Measurements from ENCODE around the gene RAD23A.
A peak's percentile ranks its signal among the peaks of the same experiment; 100 is the strongest.
"Not testable (repeated sequence)": the region's sequence is repeated elsewhere in the genome, so short reads cannot be mapped to it uniquely, and the experiment has no call there.

RAD23A gene

DNA sequence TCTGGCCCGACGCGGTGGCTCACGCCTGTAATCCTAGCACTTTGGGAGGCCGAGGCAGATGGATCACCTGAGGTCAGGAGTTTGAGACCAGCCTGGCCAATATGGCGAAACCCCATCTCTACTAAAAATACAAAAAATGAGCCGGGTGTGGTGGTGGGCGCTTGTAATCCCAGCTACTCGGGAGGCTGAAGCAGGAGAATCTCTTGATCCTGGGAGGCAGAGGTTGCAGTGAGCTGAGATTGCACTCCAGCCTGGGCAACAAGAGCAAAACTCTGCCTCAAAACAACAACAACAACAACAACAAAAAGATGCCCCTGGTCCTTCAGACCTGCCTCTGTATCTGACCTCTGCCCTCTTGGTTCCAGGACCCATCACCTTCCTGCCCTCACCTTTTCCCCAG is 9.9 kb downstream of the RAD23A start:
- not testable (repeated sequence) for DNase-seq (ENCODE audit: low read depth)

DNA sequence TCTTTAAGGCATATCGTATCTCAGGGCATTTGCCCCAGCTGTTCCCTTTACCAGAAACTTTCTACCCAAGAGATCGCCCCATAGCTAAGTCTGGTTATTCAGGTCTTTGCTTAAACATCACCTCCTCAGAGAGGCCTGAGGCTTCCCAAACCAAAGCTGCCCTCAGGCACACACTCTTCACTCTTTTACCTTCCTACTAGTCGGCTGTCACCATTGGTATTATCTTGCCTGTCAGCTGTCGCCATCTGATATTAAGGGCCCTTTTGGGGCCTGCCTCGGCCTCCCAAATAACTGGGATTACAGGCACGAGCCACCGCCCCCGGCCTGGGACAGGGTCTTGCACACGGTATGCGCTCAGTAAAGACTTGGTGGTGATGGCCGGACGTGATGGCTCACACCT is 10.3 kb downstream of the RAD23A start:
- DNase-seq (ENCODE audit: low read depth), result no peak

DNA sequence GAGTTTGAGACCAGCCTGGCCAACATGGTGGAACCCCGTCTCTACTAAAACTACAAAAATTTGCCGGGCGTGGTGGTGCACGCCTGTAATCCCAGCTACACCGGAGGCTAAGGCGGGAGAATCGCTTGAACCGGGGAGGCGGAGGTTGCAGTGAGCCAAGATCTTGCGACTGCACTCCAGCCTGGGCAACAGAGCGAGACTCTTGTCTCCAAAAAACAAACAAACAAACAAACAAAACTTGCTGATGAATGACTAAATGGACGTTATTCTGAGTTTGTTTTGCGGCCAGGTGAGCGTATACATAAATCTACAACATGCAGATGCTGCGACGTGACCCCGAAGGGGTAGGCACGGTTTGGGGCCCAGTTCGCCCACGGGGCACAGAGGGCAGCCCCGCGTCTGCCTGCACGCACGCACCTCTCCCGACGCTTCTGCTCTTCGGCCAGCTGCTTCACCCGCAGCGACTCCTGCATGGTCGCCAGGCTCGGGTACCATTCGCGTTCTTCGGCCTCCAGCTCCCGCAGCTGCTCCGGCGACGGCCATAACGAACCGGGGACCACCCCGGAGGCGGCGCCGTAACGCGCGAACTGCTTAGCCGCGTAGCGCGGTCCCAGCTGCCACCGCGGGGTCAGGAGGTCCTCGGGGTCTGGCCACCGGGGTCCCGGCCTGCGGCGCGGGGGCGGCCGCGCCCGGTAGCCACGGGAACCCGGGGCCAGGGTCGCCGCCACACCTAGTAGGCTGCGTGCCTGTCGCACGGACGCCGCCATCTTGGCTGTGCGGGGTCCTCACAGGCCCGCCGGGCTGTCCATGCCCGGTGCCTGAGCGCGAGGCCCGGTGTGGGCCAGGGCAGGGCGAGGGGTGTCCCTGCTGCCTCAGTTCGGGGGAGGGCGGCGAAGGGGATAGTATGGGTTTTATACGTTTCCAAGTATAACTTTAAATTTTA is 11.1 kb downstream of the RAD23A start, which contains the start of gene GADD45GIP1:
Gene GADD45GIP1, minus strand, starts transcription at position 778 of the 943 bp plus-strand sequence. Its CDS starts 11 bp downstream, at position 767.
- DNase-seq (ENCODE audit: low read depth), result peak; percentile 86

DNA sequence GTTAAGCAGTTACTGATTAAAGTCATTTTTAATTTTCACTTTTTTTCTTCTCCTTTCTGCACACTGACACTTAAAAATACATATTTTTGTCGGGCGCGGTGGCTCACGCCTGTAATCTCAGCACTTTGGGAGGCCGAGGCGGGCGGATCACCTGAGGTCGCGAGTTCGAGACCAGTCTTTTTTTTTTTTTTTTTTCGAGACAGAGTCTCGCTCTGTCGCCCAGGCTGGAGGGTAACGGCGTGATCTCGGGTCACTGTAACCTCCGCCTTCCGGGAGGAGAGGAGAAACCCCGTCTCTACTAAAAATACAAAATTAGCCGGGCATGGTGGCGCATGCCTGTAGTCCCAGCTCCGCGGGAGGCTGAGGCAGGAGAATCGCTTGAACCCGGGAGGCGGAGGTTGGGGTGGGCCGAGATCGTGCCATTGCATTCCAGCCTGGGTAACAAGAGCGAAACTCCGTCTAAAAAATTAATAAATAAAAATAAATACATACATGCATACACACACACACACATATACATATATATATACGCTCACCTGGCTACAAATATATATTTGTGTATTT is 11.8 kb downstream of the RAD23A start:
- DNase-seq (ENCODE audit: low read depth), result not testable (repeated sequence)

DNA sequence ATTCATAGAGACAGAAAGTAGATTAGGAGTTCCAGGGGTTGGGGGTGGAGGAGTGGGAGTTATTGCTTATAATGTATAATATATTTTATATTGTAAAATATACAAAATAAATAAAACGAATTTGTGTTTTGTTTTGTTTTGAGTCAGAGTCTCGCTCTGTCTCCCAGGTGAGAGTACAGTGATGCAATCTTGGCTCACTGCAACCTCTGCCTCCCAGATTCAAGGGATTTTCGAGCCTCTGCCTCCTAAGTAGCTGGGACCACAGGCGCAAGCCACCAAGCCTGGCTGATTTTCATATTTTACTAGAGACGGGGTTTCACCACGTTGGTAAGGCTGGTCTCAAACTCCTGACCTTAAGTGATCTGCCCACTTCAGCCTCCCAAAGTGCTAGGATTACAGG is 13.8 kb downstream of the RAD23A start:
- DNase-seq (ENCODE audit: low read depth), result no peak

DNA sequence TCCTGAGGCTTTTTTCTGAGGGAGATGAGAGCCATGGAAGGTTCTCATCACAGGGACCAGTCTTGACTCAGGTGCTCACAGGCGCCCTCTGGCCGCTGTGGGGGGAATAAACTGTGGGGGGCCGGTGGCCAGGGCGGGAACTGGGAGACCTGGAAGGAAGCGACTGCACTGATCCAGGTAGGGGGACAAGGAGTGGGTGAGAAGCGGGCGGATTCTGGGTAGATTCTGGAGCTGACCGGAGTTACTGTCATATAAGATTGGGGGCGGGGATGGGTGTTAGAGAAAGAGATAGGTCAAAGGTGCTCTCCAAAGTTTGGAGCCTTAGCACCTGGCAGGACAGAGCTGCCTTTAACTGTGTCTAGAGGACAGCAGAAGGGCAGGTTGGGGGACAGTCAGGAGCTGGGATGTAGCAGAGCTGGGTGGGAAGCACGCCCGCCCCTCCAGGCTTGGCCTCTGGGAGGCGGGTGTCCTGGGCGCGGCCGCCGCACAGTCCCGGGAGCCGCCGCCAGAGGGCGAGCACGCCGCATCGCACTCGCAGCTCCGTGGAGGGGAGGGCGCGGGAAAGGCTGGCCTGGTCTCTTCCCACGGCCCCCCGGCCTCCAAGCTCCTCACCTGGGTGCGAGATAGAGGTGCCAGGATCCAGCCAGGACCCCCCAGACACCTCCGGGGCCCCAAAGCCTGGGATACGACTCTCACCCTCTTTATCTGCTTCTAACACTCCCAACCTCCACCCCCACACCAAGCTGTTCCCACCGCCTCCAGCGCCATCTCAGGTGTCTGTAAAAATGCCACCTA is 19.6 kb downstream of the RAD23A start:
- peak; percentile 85 for DNase-seq (ENCODE audit: low read depth)

DNA sequence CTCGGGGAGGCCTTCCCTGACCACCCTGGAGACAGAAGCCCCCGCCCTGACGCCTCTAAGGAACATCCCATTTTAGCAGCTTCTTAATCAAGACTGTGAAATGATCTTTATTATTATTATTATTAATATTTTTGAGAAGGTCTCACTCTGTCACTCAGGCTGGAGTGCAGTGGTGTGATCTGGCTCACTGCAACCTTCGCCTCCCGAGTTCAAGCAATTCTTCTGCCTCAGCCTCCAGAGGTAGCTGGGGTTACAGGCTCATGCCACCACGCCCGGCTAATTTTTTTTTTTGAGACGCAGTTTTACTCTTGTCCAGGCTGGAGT is 20.1 kb downstream of the RAD23A start:
- no peak for DNase-seq (ENCODE audit: low read depth)

DNA sequence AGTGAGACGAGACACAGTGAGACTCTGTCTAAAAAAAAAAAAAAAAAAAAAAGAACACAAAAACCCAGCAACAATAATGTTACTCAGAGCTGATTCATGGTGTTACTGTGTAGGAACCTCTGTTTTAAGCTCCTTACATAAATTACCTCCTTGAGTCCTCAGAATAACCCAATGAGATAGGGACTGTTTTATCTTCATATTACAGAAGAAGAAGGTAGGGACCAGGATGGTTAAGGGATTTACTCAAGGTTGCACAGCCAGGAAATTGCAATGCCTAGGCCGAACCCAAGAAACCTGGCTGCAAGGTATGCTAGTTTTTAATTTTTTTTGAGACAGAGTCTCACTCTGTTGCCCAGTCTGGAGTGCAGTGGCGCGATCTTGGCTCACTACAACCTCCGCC is 22.2 kb downstream of the RAD23A start:
- no peak for DNase-seq (ENCODE audit: low read depth)

DNA sequence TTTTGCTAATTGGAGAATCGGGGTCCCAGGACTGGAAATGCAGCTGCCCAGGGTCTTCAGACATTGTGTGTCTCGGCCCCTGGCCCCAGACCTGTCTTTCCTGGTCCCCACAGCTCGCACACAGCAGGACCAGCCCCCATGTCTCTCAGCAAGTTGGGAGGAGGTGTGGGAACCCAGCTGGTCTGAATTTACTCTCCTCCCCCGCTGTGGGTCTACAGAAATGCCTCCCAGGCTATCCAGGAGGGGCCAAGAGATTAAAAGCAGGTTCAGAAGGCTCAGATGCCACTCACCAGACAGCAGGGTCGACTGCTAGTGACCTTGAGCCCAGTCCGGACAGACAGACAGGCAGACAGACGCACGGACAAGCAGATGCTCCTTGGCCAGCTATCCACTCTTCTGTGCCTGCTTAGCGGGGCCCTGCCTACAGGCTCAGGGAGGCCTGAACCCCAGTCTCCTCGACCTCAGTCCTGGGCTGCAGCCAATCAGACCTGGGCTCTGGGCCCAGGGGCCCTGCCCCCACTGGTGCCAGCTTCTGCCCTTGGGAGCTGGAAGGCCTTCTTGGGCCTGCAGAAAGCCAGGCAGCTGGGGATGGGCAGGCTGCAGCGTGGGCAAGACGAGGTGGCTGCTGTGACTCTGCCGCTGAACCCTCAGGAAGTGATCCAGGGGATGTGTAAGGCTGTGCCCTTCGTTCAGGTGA is 23.8 kb downstream of the RAD23A start, which contains the start of gene DAND5:
Gene DAND5, plus strand, starts transcription at position 285 of the 697 bp plus-strand sequence. Its CDS starts 85 bp downstream, at position 370.
- no peak for DNase-seq (ENCODE audit: low read depth)

DNA sequence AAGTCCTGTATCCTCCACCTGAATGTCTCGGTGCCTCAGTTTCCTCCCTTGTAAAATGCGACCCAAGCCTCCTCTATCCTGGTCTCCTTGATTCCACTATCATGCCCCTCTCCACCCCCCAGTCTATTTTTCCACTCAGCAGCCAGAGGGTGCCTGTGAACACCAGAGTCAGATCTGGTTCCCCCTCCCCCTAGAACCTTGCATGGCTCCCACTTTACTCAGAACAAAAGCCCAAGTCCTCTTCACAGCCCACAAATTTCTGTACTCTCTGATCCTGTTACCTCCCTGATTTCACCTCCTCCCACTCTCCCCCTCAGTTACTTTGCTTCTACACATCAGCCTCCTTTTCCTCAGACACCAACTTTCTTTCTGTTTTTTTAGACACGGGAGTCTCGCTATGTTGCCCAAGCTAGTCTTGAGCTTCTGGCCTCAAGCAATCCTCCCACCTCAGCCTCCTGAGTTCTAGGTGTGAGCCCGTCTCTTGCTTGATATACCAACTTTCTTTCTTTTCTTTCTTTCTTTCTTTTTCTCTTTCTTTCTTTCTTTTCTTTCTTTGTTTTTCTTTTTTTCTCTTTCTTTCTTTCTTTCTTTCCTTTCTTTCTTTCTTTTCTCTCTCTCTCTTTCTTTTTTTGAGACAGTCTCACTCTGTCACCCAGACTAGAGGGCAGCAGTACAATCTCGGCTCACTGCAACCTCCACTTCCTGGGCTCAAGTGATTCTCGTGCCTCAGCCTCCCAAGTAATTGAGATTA is 24.6 kb downstream of the RAD23A start:
- no peak for DNase-seq (ENCODE audit: low read depth)

DNA sequence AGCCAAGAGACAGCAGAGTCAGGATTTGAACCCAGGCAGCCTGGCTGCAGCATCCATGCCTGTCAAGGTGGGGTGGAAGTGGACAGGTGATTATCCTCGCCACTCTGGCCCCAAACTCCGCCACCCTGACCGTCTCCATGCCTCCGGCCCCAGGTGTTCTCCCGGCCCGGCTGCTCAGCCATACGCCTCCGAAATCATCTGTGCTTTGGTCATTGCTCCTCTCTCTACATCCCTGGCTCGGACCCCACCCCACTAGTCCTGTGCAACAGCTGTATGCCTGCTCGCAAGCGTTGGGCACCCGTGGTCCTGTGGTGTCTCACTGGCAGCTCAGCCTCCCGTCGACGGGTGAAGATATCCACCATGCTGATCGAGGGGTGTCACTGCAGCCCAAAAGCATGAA is 27.6 kb downstream of the RAD23A start:
- DNase-seq (ENCODE audit: low read depth), result no peak

DNA sequence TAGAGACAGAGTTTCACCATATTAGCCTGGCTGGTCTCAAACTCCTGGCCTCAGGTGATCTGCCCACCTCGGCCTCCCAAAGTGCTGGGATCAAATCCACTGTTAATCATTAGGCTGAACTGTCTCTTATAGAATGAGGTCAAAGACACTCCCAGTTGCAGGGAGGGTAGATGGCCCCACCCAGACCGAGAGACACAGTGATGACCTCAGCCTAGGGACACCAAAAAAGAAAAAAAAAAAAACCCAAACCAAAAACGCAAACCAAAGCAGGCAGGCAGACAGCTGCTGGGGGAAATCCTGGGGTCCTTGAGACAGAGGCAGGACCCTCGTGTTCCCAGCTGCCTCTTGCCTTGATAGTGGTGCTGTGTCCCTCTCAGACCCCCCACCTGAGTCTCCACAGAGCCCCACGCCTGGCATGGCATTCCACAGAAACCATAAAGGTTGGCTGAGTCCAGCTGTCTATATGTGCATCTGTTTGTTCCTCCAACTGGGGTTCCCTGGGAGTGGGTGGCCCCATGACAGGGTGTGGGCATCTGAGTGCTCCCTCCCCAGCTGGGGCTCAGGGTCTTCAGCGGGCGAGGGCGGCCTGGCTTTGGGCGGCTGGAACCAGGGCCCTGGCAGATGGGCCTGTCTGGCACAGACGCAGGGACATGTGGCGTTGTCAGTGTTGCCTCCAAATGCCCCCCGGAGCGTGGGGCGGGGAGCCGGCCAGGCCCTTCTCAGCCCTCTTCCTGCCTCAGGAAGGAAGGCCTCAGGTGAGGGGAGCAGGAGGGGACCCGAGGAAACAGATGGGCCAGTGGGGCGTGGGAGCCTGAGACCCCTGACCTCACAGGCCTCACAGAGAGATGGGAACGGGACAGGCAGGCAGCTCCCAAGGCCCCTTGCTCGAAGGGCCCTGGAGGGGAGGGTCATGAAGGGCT is 28.9 kb downstream of the RAD23A start:
- no peak for DNase-seq (ENCODE audit: low read depth)

DNA sequence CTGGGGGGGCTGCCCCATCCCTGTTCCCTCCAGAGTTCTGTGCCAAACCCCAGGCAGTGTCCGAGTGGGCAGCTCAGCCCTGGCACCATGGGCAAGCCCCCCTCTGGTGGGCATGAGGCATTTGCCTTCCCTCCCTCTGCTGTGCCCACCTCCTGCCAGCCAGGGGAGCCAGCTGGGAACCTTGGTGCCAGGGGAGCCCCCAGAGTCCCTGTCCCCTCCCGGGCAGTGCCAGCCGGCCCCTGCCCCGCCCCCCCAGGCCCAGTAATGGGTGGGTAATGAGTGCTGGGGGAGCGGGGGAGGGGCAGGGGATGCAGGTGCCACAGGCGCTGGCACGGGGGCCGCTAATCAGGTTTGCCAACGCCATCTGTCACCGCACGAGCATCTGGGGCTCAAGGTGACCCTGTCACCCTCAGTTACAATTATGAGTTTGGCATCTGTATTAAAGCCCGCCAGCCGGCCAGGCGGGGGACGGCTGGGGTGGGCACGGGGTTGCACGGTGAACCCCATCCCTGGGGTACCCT is 29.6 kb downstream of the RAD23A start:
- no peak for DNase-seq (ENCODE audit: low read depth)

DNA sequence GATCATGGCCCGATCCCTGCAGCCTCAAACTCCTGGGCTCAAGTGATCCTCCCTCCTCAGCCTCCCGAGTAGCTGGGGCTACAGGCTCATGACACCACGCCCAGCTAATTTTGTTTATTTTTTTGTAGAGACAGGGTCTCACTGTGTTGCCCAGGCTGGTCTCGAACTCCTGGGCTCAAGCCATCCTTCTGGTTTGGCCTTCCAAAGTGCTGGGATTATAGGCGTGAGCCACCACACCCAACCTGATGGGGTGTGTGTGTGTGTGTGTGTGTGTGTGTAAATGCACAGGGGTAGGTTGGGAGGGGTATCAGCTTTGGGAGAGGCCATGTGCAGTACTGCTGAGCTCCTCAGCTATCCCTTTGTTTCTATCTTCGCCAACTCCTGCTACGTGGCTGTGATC is 30.4 kb downstream of the RAD23A start:
- DNase-seq (ENCODE audit: low read depth), result not testable (repeated sequence)

DNA sequence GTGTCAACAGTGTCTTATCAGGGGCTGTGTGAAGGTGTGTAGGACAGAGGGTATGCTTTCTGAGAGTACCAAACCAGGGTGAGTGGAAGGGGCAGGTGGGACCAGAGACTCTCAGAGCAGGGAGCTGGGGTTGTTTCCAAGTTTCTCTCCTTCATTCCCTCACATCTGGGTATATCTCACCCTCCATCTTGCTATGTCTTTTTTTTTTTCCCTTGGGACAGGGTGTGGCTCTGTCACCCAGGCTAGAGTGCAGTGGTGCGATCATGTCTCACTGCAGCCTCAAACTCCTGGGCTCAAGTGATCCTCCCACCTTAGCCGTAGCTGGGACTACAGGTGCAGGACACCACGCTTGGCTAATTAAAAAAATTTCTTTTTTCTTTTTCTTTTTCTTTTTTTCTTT is 34.3 kb downstream of the RAD23A start:
- no peak for DNase-seq (ENCODE audit: low read depth)

DNA sequence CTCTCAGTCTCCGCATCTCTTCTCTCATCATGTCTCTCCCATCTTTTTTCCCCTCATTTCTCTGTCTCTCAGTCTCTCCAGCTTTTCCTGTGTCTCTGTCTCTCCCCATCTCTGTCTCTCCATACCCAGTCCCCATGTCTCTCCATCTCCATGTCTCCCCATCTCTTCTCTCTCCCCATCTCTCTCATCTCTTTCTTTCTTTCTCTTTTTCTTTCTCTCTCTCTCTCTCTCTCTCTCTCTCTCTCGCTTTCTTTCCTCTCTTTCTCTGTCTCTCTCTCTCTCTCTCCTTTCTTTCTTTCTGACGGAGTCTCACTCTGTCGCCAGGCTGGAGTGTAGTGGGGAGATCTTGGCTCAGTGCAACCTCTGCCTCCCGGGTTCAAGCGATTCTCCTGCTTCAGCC is 37.0 kb downstream of the RAD23A start:
- no peak for DNase-seq (ENCODE audit: low read depth)

DNA sequence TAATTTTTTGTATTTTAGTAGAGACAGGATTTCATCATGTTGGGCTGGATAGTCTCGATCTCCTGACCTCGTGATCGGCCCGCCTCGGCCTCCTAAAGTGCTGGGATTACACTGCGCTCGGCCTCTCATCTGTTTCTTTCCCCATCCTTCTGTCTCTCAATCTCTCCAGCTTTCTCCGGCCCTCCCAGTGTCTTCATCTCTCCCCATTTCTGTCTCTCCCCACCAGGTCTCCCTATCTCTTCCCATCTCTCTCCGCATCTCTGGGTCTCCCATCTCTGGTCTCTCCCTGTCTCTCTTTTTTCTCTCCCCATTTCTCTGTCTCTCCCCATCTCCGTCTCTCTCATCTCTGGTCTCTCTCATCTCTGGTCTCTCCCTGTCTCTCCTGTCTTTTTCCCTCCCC is 37.4 kb downstream of the RAD23A start:
- DNase-seq (ENCODE audit: low read depth), result no peak

DNA sequence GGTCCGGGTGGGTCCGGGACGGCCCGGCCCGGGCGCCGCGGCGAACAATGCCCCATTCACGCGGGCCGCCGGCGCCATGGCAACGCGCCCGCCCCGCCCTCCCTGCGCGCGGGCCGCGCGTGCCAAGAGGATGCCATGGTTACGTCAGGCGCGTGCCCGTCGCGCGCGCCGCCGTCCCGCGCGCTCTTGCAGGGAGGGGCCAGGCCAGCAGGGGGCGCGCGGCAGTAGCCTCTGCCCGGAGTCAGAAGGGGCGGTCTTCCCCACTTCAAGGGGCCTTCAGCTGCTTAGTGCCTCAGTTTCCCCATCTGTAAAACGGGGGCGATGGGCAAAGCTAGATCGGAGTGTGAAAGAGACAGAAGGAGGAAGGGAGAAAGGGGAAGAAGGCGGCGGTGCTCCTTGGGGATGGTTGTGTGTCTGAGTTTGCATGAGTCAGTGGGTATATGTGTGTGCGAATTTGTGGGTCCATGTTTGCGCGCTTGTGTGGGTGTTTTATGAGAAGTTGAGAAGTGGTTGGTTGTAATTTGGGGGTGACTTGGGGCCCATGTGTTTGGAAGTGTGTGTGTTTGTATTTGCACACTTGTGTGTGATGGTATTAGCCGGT is 38.0 kb downstream of the RAD23A start:
- DNase-seq (ENCODE audit: low read depth), result peak; percentile 84

DNA sequence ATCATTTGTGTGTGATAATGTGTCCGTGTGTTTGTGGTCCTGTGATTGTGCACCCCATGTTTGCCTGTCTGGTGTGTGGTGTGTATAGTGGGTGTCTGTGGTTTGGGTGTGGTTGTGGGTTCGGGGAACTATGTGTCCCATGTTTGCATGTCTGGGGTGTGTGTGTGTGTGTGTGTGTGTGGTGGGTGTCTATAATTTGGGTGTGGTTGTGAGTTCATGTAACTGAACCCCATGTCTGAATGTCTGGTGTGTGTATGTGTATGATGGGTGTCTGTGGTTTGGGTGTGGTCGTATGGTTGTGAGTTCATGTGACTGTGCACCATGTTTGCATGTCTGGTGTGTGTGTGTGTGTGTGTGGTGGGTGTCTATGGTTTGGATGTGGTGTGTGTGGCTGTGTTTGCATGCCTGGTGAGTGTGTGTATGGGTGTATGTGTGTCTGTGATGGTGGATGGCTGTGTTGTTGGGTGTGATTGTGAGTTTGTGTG is 38.5 kb downstream of the RAD23A start:
- DNase-seq (ENCODE audit: low read depth), result no peak

Measured in activated T-cell treated with anti-CD3 and anti-CD28 coated beads for 48 hours (primary cell).